Neural progenitor cell (in vitro differentiated cells): ENCODE results near the gene GLRX3. TPM values are rescaled to one million over a fixed set of nuclear protein-coding genes. Genes with fewer than 3 reads are reported as not detected.
A peak's percentile ranks its signal among the peaks of the same experiment; 100 is the strongest.

Experiments used
- DNase-seq: peaks from one replicate; pipeline ENCODE4 v3.0.0-alpha.2; 2016; ENCODE audit warnings: low spot score
- H2AFZ ChIP-seq: fragments of 200-600 bp; sonication (generic); replicated peaks from 2 replicates; pipeline ENCODE4 v1.6.1; 2016; ENCODE audit warnings: antibody characterized with exemption
- H3F3A ChIP-seq: fragments of 200-600 bp; sonication (generic); 2 replicates; pipeline ENCODE4 v1.6.1; 2016; ENCODE audit warnings: antibody characterized with exemption, low read depth
- H3K27ac ChIP-seq: fragments of 200-600 bp; sonication (generic); 2 replicates; pipeline ENCODE4 v1.5.1; 2016; ENCODE audit warnings: mild to moderate bottlenecking
- H3K27me3 ChIP-seq: fragments of 200-600 bp; sonication (generic); 2 replicates; pipeline ENCODE4 v1.6.1; 2016; ENCODE audit warnings: mild to moderate bottlenecking, moderate library complexity
- H3K36me3 ChIP-seq: fragments of 200-600 bp; sonication (generic); 2 replicates; pipeline ENCODE4 v1.5.1; 2016
- H3K4me1 ChIP-seq: fragments of 200-600 bp; sonication (generic); 2 replicates; pipeline ENCODE4 v1.6.1; 2016; ENCODE audit warnings: mixed run types
- H3K4me2 ChIP-seq: fragments of 200-600 bp; sonication (generic); 2 replicates; pipeline ENCODE4 v1.6.1; 2016
- H3K4me3 ChIP-seq: fragments of 200-600 bp; sonication (generic); 2 replicates; pipeline ENCODE4 v1.5.1; 2016
- H3K79me2 ChIP-seq: fragments of 200-600 bp; sonication (generic); 2 replicates; pipeline ENCODE4 v1.6.1; 2016; ENCODE audit warnings: low read depth
- H3K9ac ChIP-seq: fragments of 200-600 bp; sonication (generic); 2 replicates; pipeline ENCODE4 v1.6.1; 2016
- H3K9me3 ChIP-seq: fragments of 200-600 bp; sonication (generic); 2 replicates; pipeline ENCODE4 v1.5.1; 2016; ENCODE audit warnings: low read depth
- H4K20me1 ChIP-seq: fragments of 200-600 bp; sonication (generic); 2 replicates; pipeline ENCODE4 v1.6.1; 2016; ENCODE audit warnings: low read depth
- H3K27ac Mint-ChIP-seq: 3 replicates; pipeline ENCODE4 v1.8.0; 2021; ENCODE audit warnings: mixed read lengths
- H3K27me3 Mint-ChIP-seq: 2 replicates; pipeline ENCODE4 v1.8.0; 2022; ENCODE audit warnings: low read depth, mild to moderate bottlenecking, inconsistent platforms, moderate library complexity, mixed read lengths; ENCODE audit not compliant: insufficient read depth
- H3K36me3 Mint-ChIP-seq: 3 replicates; pipeline ENCODE4 v1.8.0; 2021; ENCODE audit warnings: mixed read lengths
- H3K4me1 Mint-ChIP-seq: 3 replicates; pipeline ENCODE4 v1.8.0; 2021; ENCODE audit warnings: mixed read lengths
- H3K4me3 Mint-ChIP-seq: 3 replicates; pipeline ENCODE4 v1.8.0; 2021; ENCODE audit warnings: mild to moderate bottlenecking, moderate library complexity, mixed read lengths
- H3K9me3 Mint-ChIP-seq: 3 replicates; pipeline ENCODE4 v1.8.0; 2020; ENCODE audit warnings: mixed read lengths
- EZH2 ChIP-seq: fragments of 200-600 bp; sonication (generic); IDR thresholded peaks from 2 replicates; pipeline ENCODE4 v1.6.1; 2017; ENCODE audit warnings: antibody characterized with exemption, mild to moderate bottlenecking, moderate library complexity
- EZH2phosphoT487 ChIP-seq: fragments of 200-600 bp; sonication (generic); IDR thresholded peaks from 2 replicates; pipeline ENCODE4 v1.6.1; 2017; ENCODE audit warnings: antibody characterized with exemption
- total RNA-seq: library from RNA; depleted of rRNA; stranded (reverse); fragments of >200 nt; gene quantifications from 2 replicates; pipeline ENCODE4 v1.2.3, GENCODE V29; 2015; ENCODE audit warnings: low replicate concordance
- TF ChIP-seq, protein P1 (sequence below): fragments of 200-600 bp; sonication (generic); IDR thresholded peaks from 2 replicates; pipeline ENCODE4 v1.5.1; 2017; ENCODE audit warnings: antibody characterized with exemption, mild to moderate bottlenecking

Gene GLRX3
- total RNA-seq, 1 donor from 2014 or later: 182 TPM

DNA sequence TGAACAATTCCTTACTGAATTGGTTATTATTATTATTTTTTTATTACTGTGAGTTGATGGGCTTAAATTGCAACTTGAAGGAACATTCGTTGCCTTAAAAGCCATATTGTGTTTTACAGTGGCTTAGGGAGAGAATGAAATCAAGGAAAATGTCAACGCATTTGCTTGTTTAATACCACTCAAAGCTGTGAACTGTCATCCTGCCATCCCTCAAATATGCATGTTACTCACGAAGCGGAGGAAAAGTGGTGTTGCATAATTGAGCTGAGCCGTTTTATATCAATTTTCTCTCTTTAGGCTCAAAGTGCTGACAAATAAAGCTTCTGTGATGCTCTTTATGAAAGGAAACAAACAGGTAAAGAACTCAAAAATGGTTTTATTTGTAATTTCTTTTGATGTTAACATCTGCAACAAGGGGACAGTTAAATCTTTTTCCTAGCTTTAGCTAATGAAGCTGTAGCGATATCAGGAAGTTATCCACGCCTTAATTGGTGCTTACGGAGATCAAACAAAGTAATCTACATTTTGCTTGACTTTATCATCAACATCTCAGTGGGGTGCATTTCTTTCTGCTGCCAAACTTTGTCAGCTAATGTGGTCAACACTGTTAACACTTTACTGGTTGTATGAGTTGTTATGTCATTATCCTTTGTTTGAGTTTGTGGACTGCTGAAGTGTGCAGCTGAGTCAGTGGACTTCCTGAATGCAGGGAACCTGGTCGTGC is 33.1 kb downstream of the GLRX3 start:
- Histone ChIP-seq H3K4me2 (no peak overlapping the region), H2AFZ (no peak overlapping the region), H3K9me3 (no peaks in the 10 kb centered on the region), H3K4me1 (no peaks in the 10 kb centered on the region), H3K27me3 (no peaks in the 10 kb centered on the region), H3F3A (no peaks in the 10 kb centered on the region), H3K36me3 (peaks cover 7% of the 10 kb centered on the region), H3K4me3 (no peak overlapping the region), H3K9ac (no peak overlapping the region), H4K20me1 (no peaks in the 10 kb centered on the region), H3K79me2 (no peaks in the 10 kb centered on the region), H3K27ac (no peak overlapping the region)
- H3K4me1 Mint-ChIP-seq: peaks cover 5% of the 10 kb centered on the region
- no peaks in the 10 kb centered on the region for H3K9me3 Mint-ChIP-seq
- TF ChIP-seq EZH2phosphoT487 (no peak), EZH2 (no peak)
- TF ChIP-seq, protein P1, sequence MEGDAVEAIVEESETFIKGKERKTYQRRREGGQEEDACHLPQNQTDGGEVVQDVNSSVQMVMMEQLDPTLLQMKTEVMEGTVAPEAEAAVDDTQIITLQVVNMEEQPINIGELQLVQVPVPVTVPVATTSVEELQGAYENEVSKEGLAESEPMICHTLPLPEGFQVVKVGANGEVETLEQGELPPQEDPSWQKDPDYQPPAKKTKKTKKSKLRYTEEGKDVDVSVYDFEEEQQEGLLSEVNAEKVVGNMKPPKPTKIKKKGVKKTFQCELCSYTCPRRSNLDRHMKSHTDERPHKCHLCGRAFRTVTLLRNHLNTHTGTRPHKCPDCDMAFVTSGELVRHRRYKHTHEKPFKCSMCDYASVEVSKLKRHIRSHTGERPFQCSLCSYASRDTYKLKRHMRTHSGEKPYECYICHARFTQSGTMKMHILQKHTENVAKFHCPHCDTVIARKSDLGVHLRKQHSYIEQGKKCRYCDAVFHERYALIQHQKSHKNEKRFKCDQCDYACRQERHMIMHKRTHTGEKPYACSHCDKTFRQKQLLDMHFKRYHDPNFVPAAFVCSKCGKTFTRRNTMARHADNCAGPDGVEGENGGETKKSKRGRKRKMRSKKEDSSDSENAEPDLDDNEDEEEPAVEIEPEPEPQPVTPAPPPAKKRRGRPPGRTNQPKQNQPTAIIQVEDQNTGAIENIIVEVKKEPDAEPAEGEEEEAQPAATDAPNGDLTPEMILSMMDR: no peak
- no peak overlapping the region for H3K4me3 Mint-ChIP-seq
- peaks cover 22% of the 10 kb centered on the region for H3K36me3 Mint-ChIP-seq
- H3K27ac Mint-ChIP-seq: no peak overlapping the region
- H3K27me3 Mint-ChIP-seq: no peaks in the 10 kb centered on the region
- no peak for DNase-seq

DNA sequence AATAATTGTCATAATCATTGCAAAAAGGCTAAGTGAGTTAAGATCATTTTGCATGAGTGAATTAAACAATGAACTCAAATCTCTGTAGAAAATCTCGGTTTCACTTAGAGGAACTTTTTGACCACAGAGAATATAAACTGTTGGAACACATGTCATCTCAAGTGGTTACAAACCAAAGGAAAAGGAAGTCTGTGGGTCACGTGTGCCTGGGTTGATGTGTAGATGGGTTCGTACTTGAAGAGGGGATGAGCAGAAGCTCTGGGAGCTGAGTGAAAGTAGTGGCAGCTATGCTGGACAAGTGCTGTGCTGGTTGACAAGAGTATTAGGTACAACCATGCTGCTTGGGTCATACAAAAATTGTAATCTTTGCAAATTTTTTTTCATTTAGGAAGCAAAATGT is 35.0 kb downstream of the GLRX3 start:
- H3K27me3 ChIP-seq: no peaks in the 10 kb centered on the region
- H3K36me3 ChIP-seq: peaks cover 7% of the 10 kb centered on the region
- no peak overlapping the region for H3K9ac ChIP-seq
- Mint-ChIP-seq H3K4me1 (peaks cover 5% of the 10 kb centered on the region), H3K27me3 (no peaks in the 10 kb centered on the region), H3K36me3 (peaks cover 29% of the 10 kb centered on the region), H3K4me3 (no peak overlapping the region), H3K9me3 (no peaks in the 10 kb centered on the region), H3K27ac (no peak overlapping the region)
- no peak overlapping the region for H3K27ac ChIP-seq
- no peaks in the 10 kb centered on the region for H3K79me2 ChIP-seq
- no peaks in the 10 kb centered on the region for H3K4me1 ChIP-seq
- no peak overlapping the region for H3K4me3 ChIP-seq
- H3K9me3 ChIP-seq: no peaks in the 10 kb centered on the region
- no peak for TF ChIP-seq EZH2phosphoT487
- no peak for TF ChIP-seq EZH2
- TF ChIP-seq, protein P1: no peak
- H4K20me1 ChIP-seq: no peaks in the 10 kb centered on the region
- no peak for DNase-seq
- no peak overlapping the region for H2AFZ ChIP-seq
- no peak overlapping the region for H3K4me2 ChIP-seq
- no peaks in the 10 kb centered on the region for H3F3A ChIP-seq

DNA sequence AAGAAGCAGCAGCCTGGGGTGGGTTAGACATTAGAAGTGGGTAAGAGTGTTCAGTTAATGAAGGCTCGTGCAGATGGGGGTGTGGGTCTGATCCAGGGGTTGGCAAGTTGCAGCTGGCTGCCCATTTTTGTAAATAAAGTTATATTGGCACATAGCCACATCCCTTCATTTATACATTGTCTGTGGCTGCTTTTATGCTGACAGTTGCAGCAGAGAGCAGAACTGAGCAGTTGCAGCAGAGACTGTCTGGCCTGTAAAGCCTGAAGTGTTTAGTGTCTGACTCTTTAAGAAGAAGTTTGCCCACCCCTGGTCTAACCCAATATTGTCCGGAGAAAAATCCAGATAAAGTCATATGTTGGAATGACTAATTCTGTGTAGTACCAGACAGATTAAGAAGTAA is 38.1 kb downstream of the GLRX3 start:
- Mint-ChIP-seq H3K36me3 (peaks cover 23% of the 10 kb centered on the region), H3K4me1 (peaks cover 5% of the 10 kb centered on the region), H3K27ac (no peak overlapping the region), H3K9me3 (no peaks in the 10 kb centered on the region), H3K27me3 (peaks cover 2% of the 10 kb centered on the region), H3K4me3 (no peak overlapping the region)
- peak overlapping the region; percentile 37 for H3K9ac ChIP-seq
- H3K36me3 ChIP-seq: no peaks in the 10 kb centered on the region
- no peaks in the 10 kb centered on the region for H3K79me2 ChIP-seq
- no peaks in the 10 kb centered on the region for H3K27me3 ChIP-seq
- no peak overlapping the region for H3K27ac ChIP-seq
- H3K9me3 ChIP-seq: no peaks in the 10 kb centered on the region
- no peak overlapping the region for H3K4me3 ChIP-seq
- peaks cover 1% of the 10 kb centered on the region for H3K4me1 ChIP-seq
- no peak for DNase-seq
- H3F3A ChIP-seq: no peaks in the 10 kb centered on the region
- peaks cover 2% of the 10 kb centered on the region for H4K20me1 ChIP-seq
- TF ChIP-seq, protein P1: no peak
- TF ChIP-seq EZH2: no peak
- no peak for TF ChIP-seq EZH2phosphoT487
- H3K4me2 ChIP-seq: no peak overlapping the region
- no peak overlapping the region for H2AFZ ChIP-seq
